ENCODE results near the gene ATP6V1B1.

GRCh38 chr2:70983506-70984227 lies 48.0 kb downstream of the ATP6V1B1 start:
- no peak for TF ChIP-seq CTCF (IDR thresholded peaks at IDR 0.05; ENCODE audit: low read depth, low read length)
- no peak for TF ChIP-seq EZH2phosphoT487 (IDR thresholded peaks at IDR 0.05; ENCODE audit: low read depth)

Data from OCI-LY3 (cell line).